Transverse colon (tissue), 3 donors: ENCODE results near the gene DOCK2.

Experiments
- EP300 ChIP-seq: sonication (generic); formaldehyde crosslinking; IDR thresholded peaks from one replicate; pipeline ENCODE4 v1.6.1; 2017; ENCODE audit warnings: antibody characterized with exemption, low read depth
- POLR2A ChIP-seq: fragments of 450-650 bp; IDR thresholded peaks from one replicate; pipeline ENCODE4 v1.6.1; 2016; ENCODE audit warnings: antibody characterized with exemption, mild to moderate bottlenecking, moderate library complexity
- TF ChIP-seq, protein P1 (sequence below), 5 experiments: fragments of 200-600 bp in 3 of 5; fragments of 450-650 bp in 2 of 5; sonication (generic) in 3 of 5; IDR thresholded peaks; 1 replicate in 2 of 5; 2 replicates in 3 of 5; pipeline ENCODE4 v1.5.1; 2016 to 2017; ENCODE audit warnings: antibody characterized with exemption in 5 of 5, inconsistent platforms in 3 of 5, mild to moderate bottlenecking in 2 of 5, moderate library complexity in 1 of 5

DNA sequence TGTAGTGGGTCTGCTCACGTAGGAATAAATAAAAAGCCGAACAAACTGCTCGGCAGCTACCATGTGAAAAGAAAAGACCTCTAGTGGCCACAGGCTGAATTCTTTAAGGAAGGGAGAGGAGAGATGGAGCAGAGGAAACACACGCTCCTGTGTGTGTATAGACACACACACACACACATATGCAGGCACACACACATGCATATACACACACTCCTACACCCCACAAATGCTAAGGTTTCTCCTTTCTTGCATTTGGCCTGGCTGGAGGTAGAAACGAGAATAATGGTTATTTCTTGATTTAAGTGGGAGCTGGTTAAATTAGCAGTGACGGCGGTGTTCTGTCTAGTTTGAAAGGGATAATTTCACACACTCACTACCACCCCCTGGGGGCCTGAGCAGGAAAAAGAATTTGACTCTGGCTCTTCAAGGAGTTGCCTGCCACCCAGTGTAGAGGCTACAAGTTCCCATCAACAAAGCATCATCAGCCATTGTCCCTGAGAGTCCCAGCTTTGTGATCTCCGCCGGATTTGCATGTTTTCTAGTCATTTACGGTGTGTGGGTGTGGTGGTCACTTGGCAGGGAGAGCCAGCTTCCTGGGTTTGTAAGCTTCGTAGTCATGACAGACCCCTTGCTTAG is 343.5 kb downstream of the DOCK2 start, which contains the start of gene INSYN2B:
- TF ChIP-seq EP300: no peak
- TF ChIP-seq, protein P1, sequence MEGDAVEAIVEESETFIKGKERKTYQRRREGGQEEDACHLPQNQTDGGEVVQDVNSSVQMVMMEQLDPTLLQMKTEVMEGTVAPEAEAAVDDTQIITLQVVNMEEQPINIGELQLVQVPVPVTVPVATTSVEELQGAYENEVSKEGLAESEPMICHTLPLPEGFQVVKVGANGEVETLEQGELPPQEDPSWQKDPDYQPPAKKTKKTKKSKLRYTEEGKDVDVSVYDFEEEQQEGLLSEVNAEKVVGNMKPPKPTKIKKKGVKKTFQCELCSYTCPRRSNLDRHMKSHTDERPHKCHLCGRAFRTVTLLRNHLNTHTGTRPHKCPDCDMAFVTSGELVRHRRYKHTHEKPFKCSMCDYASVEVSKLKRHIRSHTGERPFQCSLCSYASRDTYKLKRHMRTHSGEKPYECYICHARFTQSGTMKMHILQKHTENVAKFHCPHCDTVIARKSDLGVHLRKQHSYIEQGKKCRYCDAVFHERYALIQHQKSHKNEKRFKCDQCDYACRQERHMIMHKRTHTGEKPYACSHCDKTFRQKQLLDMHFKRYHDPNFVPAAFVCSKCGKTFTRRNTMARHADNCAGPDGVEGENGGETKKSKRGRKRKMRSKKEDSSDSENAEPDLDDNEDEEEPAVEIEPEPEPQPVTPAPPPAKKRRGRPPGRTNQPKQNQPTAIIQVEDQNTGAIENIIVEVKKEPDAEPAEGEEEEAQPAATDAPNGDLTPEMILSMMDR (IDR thresholded peaks at IDR 0.05): peak; percentile 28 to 39 (median 31)
- no peak for TF ChIP-seq POLR2A
